Lower leg skin (tissue), 3 donors: ENCODE measurements around the gene KLHL15.

Source experiments
- POLR2A ChIP-seq, 2 donors: fragments of 450-650 bp; IDR thresholded peaks; one replicate each; pipeline ENCODE4 v1.6.1; 2016 to 2017; ENCODE audit warnings: antibody characterized with exemption in 2 of 2, mild to moderate bottlenecking in 1 of 2, moderate library complexity in 1 of 2
- TF ChIP-seq, protein P1 (sequence below), 3 donors: fragments of 450-650 bp; IDR thresholded peaks; one replicate each; pipeline ENCODE4 v1.5.1; 2016; ENCODE audit warnings: antibody characterized with exemption in 3 of 3, mild to moderate bottlenecking in 3 of 3, moderate library complexity in 2 of 3

DNA sequence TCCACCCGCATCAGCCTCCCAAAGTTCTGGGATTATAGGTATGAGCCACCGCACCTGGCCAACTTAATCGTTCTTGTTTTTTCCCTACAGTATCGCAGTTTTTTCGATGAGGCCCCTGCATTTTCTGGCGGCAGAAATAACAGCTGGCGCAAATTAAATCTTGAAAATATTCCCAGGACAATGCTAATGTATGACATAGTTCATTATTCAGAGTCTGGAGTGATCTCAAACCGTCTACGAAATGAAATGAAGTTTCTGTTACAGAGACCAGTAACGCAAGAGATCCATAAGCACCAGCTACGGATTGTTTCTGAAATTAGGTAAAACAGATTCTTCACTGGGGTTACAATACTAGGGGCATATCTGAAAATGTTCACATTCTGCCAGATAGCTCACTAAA, 91.9 kb downstream of the KLHL15 start:
- TF ChIP-seq, protein P1, sequence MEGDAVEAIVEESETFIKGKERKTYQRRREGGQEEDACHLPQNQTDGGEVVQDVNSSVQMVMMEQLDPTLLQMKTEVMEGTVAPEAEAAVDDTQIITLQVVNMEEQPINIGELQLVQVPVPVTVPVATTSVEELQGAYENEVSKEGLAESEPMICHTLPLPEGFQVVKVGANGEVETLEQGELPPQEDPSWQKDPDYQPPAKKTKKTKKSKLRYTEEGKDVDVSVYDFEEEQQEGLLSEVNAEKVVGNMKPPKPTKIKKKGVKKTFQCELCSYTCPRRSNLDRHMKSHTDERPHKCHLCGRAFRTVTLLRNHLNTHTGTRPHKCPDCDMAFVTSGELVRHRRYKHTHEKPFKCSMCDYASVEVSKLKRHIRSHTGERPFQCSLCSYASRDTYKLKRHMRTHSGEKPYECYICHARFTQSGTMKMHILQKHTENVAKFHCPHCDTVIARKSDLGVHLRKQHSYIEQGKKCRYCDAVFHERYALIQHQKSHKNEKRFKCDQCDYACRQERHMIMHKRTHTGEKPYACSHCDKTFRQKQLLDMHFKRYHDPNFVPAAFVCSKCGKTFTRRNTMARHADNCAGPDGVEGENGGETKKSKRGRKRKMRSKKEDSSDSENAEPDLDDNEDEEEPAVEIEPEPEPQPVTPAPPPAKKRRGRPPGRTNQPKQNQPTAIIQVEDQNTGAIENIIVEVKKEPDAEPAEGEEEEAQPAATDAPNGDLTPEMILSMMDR (IDR thresholded peaks at IDR 0.05), result no peak
- no peak for TF ChIP-seq POLR2A (IDR thresholded peaks at IDR 0.05)
